Ascending aorta (tissue), 2 donors: ENCODE results near the gene TFRC. TPM values are rescaled to one million over a fixed set of nuclear protein-coding genes. Genes with fewer than 3 reads are reported as not detected.
"Not testable (repeated sequence)": the region's sequence is repeated elsewhere in the genome, so short reads cannot be mapped to it uniquely, and the experiment has no call there.

Experiments
- DNase-seq, 2 donors: peaks; one replicate each; pipeline ENCODE4 v3.0.0-alpha.2; 2019; ENCODE audit warnings: low spot score in 2 of 2
- H3K27ac ChIP-seq, 2 donors: fragments of 200-600 bp; sonication (generic); one replicate each; pipeline ENCODE4 v1.5.1; 2016 to 2017; ENCODE audit warnings: mild to moderate bottlenecking in 1 of 2
- H3K27me3 ChIP-seq: fragments of 200-600 bp; sonication (generic); one replicate; pipeline ENCODE4 v1.5.1; 2017
- H3K36me3 ChIP-seq, 2 donors: fragments of 200-600 bp; sonication (generic); one replicate each; pipeline ENCODE4 v1.5.1; 2016
- H3K4me1 ChIP-seq, 2 donors: fragments of 200-600 bp; sonication (generic); one replicate each; pipeline ENCODE4 v1.5.1; 2016 to 2017; ENCODE audit warnings: mild to moderate bottlenecking in 1 of 2
- H3K4me3 ChIP-seq, 2 donors: fragments of 200-600 bp; sonication (generic); one replicate each; pipeline ENCODE4 v1.5.1; 2016 to 2017; ENCODE audit warnings: mild to moderate bottlenecking in 1 of 2
- H3K9me3 ChIP-seq, 2 donors: fragments of 200-600 bp; sonication (generic); one replicate each; pipeline ENCODE4 v1.5.1; 2016
- CTCF ChIP-seq, 3 experiments: fragments of 200-600 bp in 2 of 3; fragments of 450-650 bp in 1 of 3; sonication (generic) in 2 of 3; IDR thresholded peaks; one replicate each; pipeline ENCODE4 v1.5.1; 2016 to 2019; ENCODE audit warnings: antibody characterized with exemption in 3 of 3, mild to moderate bottlenecking in 1 of 3, moderate library complexity in 1 of 3
- intact Hi-C: fragments of 100-400 bp; cut with DNase I; formaldehyde crosslinking; loops from one replicate; pipeline ENCODE4 v1.15.1; 2023
- total RNA-seq: library from RNA; depleted of rRNA; stranded (reverse); fragments of >200 nt; gene quantifications from one replicate; pipeline ENCODE4 v1.1.0, GENCODE V29; 2016

Gene TFRC
- total RNA-seq, 1 donor from 2014 or later, result 30.1 TPM

- Histone ChIP-seq H3K9me3 (no peaks in the 10 kb centered on the region), H3K27me3 (no peaks in the 10 kb centered on the region), H3K4me1 (no peaks in the 10 kb centered on the region), H3K36me3 (no peaks in the 10 kb centered on the region), H3K4me3 (no peak overlapping the region), H3K27ac (no peak overlapping the region)
- intact Hi-C loops, result no loop called here
- no peak for DNase-seq
- TF ChIP-seq CTCF (IDR thresholded peaks at IDR 0.05), result no peak
Measured at GRCh38 chr3:196003611-196004010, 78.3 kb downstream of the TFRC start.

DNA sequence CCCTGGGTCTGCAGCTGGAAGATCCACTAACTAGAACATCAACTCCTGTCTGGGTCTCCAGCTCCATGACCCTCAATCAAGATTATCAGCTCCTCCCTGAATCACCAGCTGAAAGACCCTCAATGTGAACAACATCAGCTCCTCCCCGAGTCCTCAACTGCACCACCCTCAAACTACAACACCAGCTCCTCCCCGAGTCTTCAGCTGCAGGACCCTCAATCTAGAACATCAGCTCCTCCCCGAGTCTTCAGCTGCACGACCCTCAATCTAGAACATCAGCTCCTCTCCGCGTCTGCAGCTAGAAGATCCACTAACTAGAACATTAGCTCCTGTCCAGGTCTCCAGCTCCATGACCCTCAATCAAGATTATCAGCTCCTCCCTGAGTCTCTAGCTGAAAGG, 79.2 kb downstream of the TFRC start:
- H3K27ac ChIP-seq, H3K36me3 ChIP-seq, H3K4me1 ChIP-seq, H3K4me3 ChIP-seq, H3K27me3 ChIP-seq, H3K9me3 ChIP-seq, DNase-seq, intact Hi-C loops: not testable (repeated sequence)

DNA sequence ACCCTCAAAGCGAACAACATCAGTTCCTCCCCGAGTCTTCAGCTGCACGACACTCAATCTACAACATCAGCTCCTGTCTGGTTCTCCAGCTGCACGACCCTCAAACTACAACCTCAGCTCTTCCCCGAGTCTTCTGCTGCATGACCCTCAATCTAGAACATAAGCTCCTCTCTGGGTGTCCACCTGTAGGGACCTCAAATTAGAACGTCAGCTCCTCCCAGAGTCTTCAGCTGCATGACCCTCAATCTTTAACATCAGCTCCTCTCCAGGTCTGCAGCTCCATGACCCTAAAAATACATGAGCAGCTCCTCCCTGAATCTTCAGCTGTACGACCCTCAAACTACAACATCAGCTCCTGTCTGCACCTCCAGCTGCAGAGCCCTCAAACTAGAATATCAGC, 80.7 kb downstream of the TFRC start:
- H3K36me3 ChIP-seq, H3K27ac ChIP-seq, DNase-seq, H3K9me3 ChIP-seq, H3K4me3 ChIP-seq, H3K4me1 ChIP-seq, H3K27me3 ChIP-seq, intact Hi-C loops: not testable (repeated sequence)

DNA sequence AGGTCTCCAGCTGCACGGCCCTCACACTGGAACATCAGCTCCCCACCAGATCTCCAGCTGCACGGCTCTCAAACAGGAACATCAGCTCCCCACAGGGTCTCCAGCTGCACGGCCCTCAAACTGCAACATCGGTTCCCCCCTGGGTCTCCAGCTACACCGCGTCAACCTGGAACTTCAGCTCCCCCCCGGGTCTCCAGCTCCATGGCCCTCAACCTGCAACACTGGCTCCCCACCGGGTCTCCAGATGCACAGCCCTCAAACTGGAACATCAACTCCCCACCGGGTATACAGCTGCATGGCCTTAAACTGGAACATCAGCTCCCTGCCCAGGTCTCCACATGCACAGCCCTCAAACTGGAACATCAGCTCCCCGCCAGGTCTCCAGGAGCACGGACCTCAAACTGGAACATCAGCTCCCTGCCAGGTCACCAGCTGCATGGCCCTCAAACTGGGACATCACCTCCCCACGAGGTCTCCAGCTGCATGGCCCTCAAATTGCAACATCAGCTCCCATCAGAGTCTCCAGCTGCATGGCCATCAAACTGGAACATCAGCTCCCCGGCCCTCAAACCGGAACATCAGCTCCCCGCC, 81.4 kb downstream of the TFRC start:
- H3K27ac ChIP-seq, H3K27me3 ChIP-seq, H3K4me3 ChIP-seq, H3K4me1 ChIP-seq, DNase-seq, H3K9me3 ChIP-seq, H3K36me3 ChIP-seq, intact Hi-C loops: not testable (repeated sequence)

DNA sequence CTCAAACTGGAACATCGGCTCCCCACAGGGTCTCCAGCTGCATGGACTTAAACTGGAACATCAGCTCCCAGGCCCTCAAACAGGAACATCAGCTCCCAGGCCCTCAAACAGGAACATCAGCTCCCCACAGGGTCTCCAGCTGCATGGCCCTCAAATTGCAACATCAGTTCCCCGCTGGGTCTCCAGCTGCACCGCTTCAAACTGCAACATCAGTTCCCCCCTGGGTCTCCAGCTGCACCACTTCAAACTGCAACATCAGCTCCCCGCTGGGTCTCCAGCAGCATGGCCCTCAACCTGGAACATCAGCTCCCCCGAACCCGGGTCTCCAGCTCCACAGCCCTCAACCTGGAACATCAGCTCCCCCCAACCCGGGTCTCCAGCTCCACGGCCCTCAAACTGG, 82.0 kb downstream of the TFRC start:
- Histone ChIP-seq H3K36me3 (no peaks in the 10 kb centered on the region), H3K4me3 (no peak overlapping the region), H3K27ac (no peak overlapping the region), H3K4me1 (no peaks in the 10 kb centered on the region), H3K9me3 (no peaks in the 10 kb centered on the region), H3K27me3 (no peaks in the 10 kb centered on the region)
- intact Hi-C loops, result no loop called here
- TF ChIP-seq CTCF (IDR thresholded peaks at IDR 0.05), result no peak
- DNase-seq, result no peak

Other genes with a start within 250 kb of the TFRC start
- 164 TPM for gene TNK2, start 173.5 kb downstream of the TFRC start, total RNA-seq
- gene ZDHHC19, start 129.3 kb upstream of the TFRC start, total RNA-seq, result not detected
- not detected for gene SLC51A, start 134.4 kb upstream of the TFRC start, total RNA-seq
- 30.7 TPM for gene PCYT1A, start 205.6 kb upstream of the TFRC start, total RNA-seq
- gene DYNLT2B, start 236.2 kb upstream of the TFRC start, total RNA-seq, result not detected